GM12878 (cell line): ENCODE results near the gene COBLL1.
"Not testable (repeated sequence)": the region's sequence is repeated elsewhere in the genome, so short reads cannot be mapped to it uniquely, and the experiment has no call there.

Experiments
- EZH2 ChIP-seq: IDR thresholded peaks from 2 replicates; pipeline ENCODE4 v1.6.1; 2012; ENCODE audit warnings: low read depth, mild to moderate bottlenecking, control low read depth, inconsistent platforms, low read length, borderline replicate concordance; ENCODE audit not compliant: control insufficient read depth
- FOXM1 ChIP-seq: IDR thresholded peaks from 2 replicates; pipeline ENCODE4 v1.6.1; 2012; ENCODE audit warnings: low read depth, mild to moderate bottlenecking, inconsistent platforms, low read length, moderate library complexity
- HDAC2 ChIP-seq: fragments of 200-600 bp; sonication (generic); IDR thresholded peaks from 2 replicates; pipeline ENCODE4 v1.6.1; 2017
- KDM1A ChIP-seq: fragments of 200-600 bp; sonication (generic); IDR thresholded peaks from 2 replicates; pipeline ENCODE4 v1.6.1; 2016; ENCODE audit warnings: borderline replicate concordance
- MYC ChIP-seq: IDR thresholded peaks from 2 replicates; pipeline ENCODE4 v1.6.1; 2011; ENCODE audit warnings: mild to moderate bottlenecking, low read length, moderate library complexity, inconsistent platforms; ENCODE audit not compliant: insufficient read depth, insufficient replicate concordance, insufficient read length, severe bottlenecking
- POLR2A ChIP-seq: IDR thresholded peaks from 2 replicates; pipeline ENCODE4 v1.6.1; 2011; ENCODE audit warnings: low read depth, mild to moderate bottlenecking, low read length
- RB1 ChIP-seq: fragments of 450-650 bp; formaldehyde crosslinking; IDR thresholded peaks from 2 replicates; pipeline ENCODE4 v1.6.1; 2017; ENCODE audit warnings: mild to moderate bottlenecking, borderline replicate concordance
- RUNX3 ChIP-seq: IDR thresholded peaks from 2 replicates; pipeline ENCODE4 v1.6.1; 2012; ENCODE audit warnings: low read length, inconsistent platforms
- TF ChIP-seq, protein P1 (sequence below): IDR thresholded peaks from 2 replicates; pipeline ENCODE4 v1.6.1; 2011; ENCODE audit warnings: borderline replicate concordance, low read depth, mild to moderate bottlenecking, moderate library complexity, low read length; ENCODE audit not compliant: insufficient read depth, poor library complexity, severe bottlenecking
- TF ChIP-seq, protein P2 (sequence below): IDR thresholded peaks from 2 replicates; pipeline ENCODE4 v1.6.1; 2011; ENCODE audit warnings: low read depth, low read length, improper control_type of control experiment, borderline replicate concordance
- TF ChIP-seq, protein P3 (sequence below), 3 experiments: IDR thresholded peaks in 2 of 3; conservative IDR thresholded peaks in 1 of 3; 2 replicates each; pipeline ENCODE4 v1.5.1; 2011; ENCODE audit warnings: low read depth in 3 of 3, low read length in 3 of 3, mild to moderate bottlenecking in 3 of 3, control low read depth in 2 of 3, moderate library complexity in 2 of 3, inconsistent platforms in 1 of 3, mixed read lengths in 1 of 3; ENCODE audit not compliant: control insufficient read depth in 2 of 3, insufficient read depth in 1 of 3; ENCODE audit errors: extremely low read depth in 1 of 3

DNA sequence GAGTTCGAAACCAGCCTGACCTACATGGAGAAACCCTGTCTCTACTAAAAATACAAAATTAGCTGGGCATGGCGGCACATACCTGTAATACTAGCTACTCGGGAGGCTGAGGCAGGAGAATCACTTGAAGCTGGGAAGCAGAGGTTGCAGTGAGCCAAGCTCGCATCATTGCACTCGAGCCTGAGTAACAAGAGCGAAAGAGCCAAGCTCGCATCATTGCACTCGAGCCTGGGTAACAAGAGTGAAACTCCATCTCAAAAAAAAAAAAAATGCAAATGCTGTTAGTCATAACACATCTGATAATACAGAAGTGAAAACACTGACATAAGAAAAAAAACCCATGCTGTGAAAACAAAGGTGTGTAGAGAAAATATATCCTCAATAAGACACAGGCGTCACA, 80.4 kb downstream of the COBLL1 start:
- TF ChIP-seq RUNX3 (peak; percentile 75; the same call in 1 of the 2 replicates), FOXM1 (peak; percentile 84; the same call in 1 of the 2 replicates)
- TF ChIP-seq, protein P1, sequence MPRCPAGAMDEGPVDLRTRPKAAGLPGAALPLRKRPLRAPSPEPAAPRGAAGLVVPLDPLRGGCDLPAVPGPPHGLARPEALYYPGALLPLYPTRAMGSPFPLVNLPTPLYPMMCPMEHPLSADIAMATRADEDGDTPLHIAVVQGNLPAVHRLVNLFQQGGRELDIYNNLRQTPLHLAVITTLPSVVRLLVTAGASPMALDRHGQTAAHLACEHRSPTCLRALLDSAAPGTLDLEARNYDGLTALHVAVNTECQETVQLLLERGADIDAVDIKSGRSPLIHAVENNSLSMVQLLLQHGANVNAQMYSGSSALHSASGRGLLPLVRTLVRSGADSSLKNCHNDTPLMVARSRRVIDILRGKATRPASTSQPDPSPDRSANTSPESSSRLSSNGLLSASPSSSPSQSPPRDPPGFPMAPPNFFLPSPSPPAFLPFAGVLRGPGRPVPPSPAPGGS: peak; percentile 61
- TF ChIP-seq POLR2A, MYC, KDM1A, RB1, EZH2, HDAC2: not testable (repeated sequence)
- TF ChIP-seq, protein P2, sequence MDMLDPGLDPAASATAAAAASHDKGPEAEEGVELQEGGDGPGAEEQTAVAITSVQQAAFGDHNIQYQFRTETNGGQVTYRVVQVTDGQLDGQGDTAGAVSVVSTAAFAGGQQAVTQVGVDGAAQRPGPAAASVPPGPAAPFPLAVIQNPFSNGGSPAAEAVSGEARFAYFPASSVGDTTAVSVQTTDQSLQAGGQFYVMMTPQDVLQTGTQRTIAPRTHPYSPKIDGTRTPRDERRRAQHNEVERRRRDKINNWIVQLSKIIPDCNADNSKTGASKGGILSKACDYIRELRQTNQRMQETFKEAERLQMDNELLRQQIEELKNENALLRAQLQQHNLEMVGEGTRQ: not testable (repeated sequence)
- TF ChIP-seq, protein P3, sequence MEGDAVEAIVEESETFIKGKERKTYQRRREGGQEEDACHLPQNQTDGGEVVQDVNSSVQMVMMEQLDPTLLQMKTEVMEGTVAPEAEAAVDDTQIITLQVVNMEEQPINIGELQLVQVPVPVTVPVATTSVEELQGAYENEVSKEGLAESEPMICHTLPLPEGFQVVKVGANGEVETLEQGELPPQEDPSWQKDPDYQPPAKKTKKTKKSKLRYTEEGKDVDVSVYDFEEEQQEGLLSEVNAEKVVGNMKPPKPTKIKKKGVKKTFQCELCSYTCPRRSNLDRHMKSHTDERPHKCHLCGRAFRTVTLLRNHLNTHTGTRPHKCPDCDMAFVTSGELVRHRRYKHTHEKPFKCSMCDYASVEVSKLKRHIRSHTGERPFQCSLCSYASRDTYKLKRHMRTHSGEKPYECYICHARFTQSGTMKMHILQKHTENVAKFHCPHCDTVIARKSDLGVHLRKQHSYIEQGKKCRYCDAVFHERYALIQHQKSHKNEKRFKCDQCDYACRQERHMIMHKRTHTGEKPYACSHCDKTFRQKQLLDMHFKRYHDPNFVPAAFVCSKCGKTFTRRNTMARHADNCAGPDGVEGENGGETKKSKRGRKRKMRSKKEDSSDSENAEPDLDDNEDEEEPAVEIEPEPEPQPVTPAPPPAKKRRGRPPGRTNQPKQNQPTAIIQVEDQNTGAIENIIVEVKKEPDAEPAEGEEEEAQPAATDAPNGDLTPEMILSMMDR (IDR thresholded peaks at IDR 0.05 in 2 of 3, conservative IDR thresholded peaks at IDR 0.05 in 1 of 3; ENCODE audit: control insufficient read depth in 2 of 3, extremely low read depth in 1 of 3, insufficient read depth in 1 of 3, low read depth in 3 of 3, low read length in 3 of 3): not testable (repeated sequence)
